Spinal cord (tissue), 10 donors: ENCODE data around the gene THBD. TPM values are rescaled to one million over a fixed set of nuclear protein-coding genes. Genes with fewer than 3 reads are reported as not detected.

Experiments
- DNase-seq, 6 donors: peaks; one replicate each; pipeline versions ENCODE4 v3.0.0 to v3.0.0-alpha.2; 2013 to 2015; ENCODE audit warnings: low spot score in 6 of 6, low read depth in 4 of 6
- H3K27ac ChIP-seq: one replicate; pipeline ENCODE4 v1.5.1; 2013; ENCODE audit warnings: low read depth, low read length, control low read depth
- H3K27me3 ChIP-seq: one replicate; pipeline ENCODE4 v1.6.1; 2013; ENCODE audit warnings: low read length; ENCODE audit not compliant: control insufficient read depth, insufficient read depth
- H3K36me3 ChIP-seq: one replicate; pipeline ENCODE4 v1.6.1; 2013; ENCODE audit warnings: low read length; ENCODE audit not compliant: control insufficient read depth, insufficient read depth
- H3K4me1 ChIP-seq: one replicate; pipeline ENCODE4 v1.6.1; 2013; ENCODE audit warnings: low read length; ENCODE audit not compliant: control insufficient read depth, insufficient read depth
- H3K4me3 ChIP-seq: one replicate; pipeline ENCODE4 v1.5.1; 2013; ENCODE audit warnings: low read depth, low read length, control low read depth
- H3K9me3 ChIP-seq: one replicate; pipeline ENCODE4 v1.6.1; 2013; ENCODE audit warnings: low read length; ENCODE audit not compliant: control insufficient read depth, insufficient read depth
- WGBS: methylation state at CpG from one replicate; pipeline ENCODE4 v1.1.5; 2013; ENCODE audit warnings: missing lambda C conversion rate; ENCODE audit not compliant: insufficient coverage; 5-methylcytosine and 5-hydroxymethylcytosine counted together
- polyA plus RNA-seq, 2 donors: library from polyadenylated mRNA; unstranded; fragments of 120-200 nt; gene quantifications; one replicate each; pipeline ENCODE4 v1.2.1, GENCODE V29; 2013; ENCODE audit not compliant: insufficient read length in 2 of 2
- total RNA-seq, 2 donors: library from RNA; depleted of rRNA in 1 of 2; stranded (reverse); fragments of 120-200 nt in 1 of 2; fragments of >200 nt in 1 of 2; gene quantifications; one replicate each; pipeline versions ENCODE4 v1.2.3 to v1.2.4, GENCODE V29; 2013 to 2014
- donor health status: healthy.

THBD gene
- total and polyA plus RNA-seq, 4 donors, result 7.2 to 14.8 (median 13.0) TPM

- Histone ChIP-seq H3K4me3 (no peak overlapping the region), H3K36me3 (no peaks in the 10 kb centered on the region), H3K27ac (no peak overlapping the region), H3K4me1 (peaks cover 3% of the 10 kb centered on the region), H3K27me3 (no peaks in the 10 kb centered on the region), H3K9me3 (no peaks in the 10 kb centered on the region)
- 81% methylated on average over 2 of the region's 3 CpGs for WGBS
- DNase-seq, result no peak
These were observed 39.8 kb downstream of the THBD start for GRCh38 chr20:23009636-23010035.

- no peak for DNase-seq
- H3K36me3 ChIP-seq, result no peaks in the 10 kb centered on the region
- no peak overlapping the region for H3K27ac ChIP-seq
- peaks cover 3% of the 10 kb centered on the region for H3K4me1 ChIP-seq
- H3K27me3 ChIP-seq, result no peaks in the 10 kb centered on the region
- H3K9me3 ChIP-seq, result no peaks in the 10 kb centered on the region
- no CpG with 5 or more reads among the region's 2 CpGs for WGBS
- H3K4me3 ChIP-seq, result no peak overlapping the region
These were observed 40.8 kb downstream of the THBD start for GRCh38 chr20:23008667-23009066.

- Histone ChIP-seq H3K27me3 (no peaks in the 10 kb centered on the region), H3K4me3 (no peak overlapping the region), H3K27ac (no peak overlapping the region), H3K4me1 (peaks cover 3% of the 10 kb centered on the region), H3K9me3 (no peaks in the 10 kb centered on the region), H3K36me3 (no peaks in the 10 kb centered on the region)
- 95% methylated on average over 7 of the region's 9 CpGs for WGBS
- no peak for DNase-seq
These were observed 41.4 kb downstream of the THBD start for GRCh38 chr20:23007886-23008655.

- 67% methylated on average over 3 of the region's 3 CpGs for WGBS
- H3K4me3 ChIP-seq, result no peak overlapping the region
- H3K27me3 ChIP-seq, result no peaks in the 10 kb centered on the region
- H3K9me3 ChIP-seq, result no peaks in the 10 kb centered on the region
- H3K36me3 ChIP-seq, result no peaks in the 10 kb centered on the region
- DNase-seq, result no peak
- no peak overlapping the region for H3K27ac ChIP-seq
- peaks cover 3% of the 10 kb centered on the region for H3K4me1 ChIP-seq
These were observed 42.0 kb downstream of the THBD start for GRCh38 chr20:23007462-23007861.

- no peaks in the 10 kb centered on the region for H3K36me3 ChIP-seq
- H3K27me3 ChIP-seq, result no peaks in the 10 kb centered on the region
- no peak for DNase-seq
- H3K9me3 ChIP-seq, result no peaks in the 10 kb centered on the region
- H3K4me1 ChIP-seq, result no peaks in the 10 kb centered on the region
- no peak overlapping the region for H3K4me3 ChIP-seq
- H3K27ac ChIP-seq, result no peak overlapping the region
These were observed 43.7 kb downstream of the THBD start for GRCh38 chr20:23005776-23006175.

GRCh38 chr20:23003881-23004460, 45.5 kb downstream of the THBD start:
- no peak overlapping the region for H3K4me3 ChIP-seq
- no peak for DNase-seq
- no peaks in the 10 kb centered on the region for H3K9me3 ChIP-seq
- no peaks in the 10 kb centered on the region for H3K27me3 ChIP-seq
- WGBS, result no CpG with 5 or more reads among the region's 2 CpGs
- H3K4me1 ChIP-seq, result no peaks in the 10 kb centered on the region
- no peak overlapping the region for H3K27ac ChIP-seq
- H3K36me3 ChIP-seq, result no peaks in the 10 kb centered on the region

- no peaks in the 10 kb centered on the region for H3K9me3 ChIP-seq
- no peaks in the 10 kb centered on the region for H3K27me3 ChIP-seq
- no peak for DNase-seq
- 100% methylated on average over 1 of the region's 1 CpG for WGBS
- H3K36me3 ChIP-seq, result no peaks in the 10 kb centered on the region
- no peak overlapping the region for H3K4me3 ChIP-seq
- H3K4me1 ChIP-seq, result no peaks in the 10 kb centered on the region
- no peak overlapping the region for H3K27ac ChIP-seq
These were observed 46.3 kb downstream of the THBD start for GRCh38 chr20:23003077-23003635.

GRCh38 chr20:23002276-23002675, 47.2 kb downstream of the THBD start:
- H3K27ac ChIP-seq, result no peak overlapping the region
- no peaks in the 10 kb centered on the region for H3K9me3 ChIP-seq
- H3K27me3 ChIP-seq, result no peaks in the 10 kb centered on the region
- H3K36me3 ChIP-seq, result no peaks in the 10 kb centered on the region
- no peak overlapping the region for H3K4me3 ChIP-seq
- DNase-seq, result no peak
- WGBS, result 88% methylated on average over 4 of the region's 6 CpGs
- no peaks in the 10 kb centered on the region for H3K4me1 ChIP-seq

GRCh38 chr20:23000232-23000947, 49.1 kb downstream of the THBD start:
- WGBS, result 96% methylated on average over 5 of the region's 6 CpGs
- Histone ChIP-seq H3K4me1 (no peaks in the 10 kb centered on the region), H3K27ac (no peak overlapping the region), H3K4me3 (no peak overlapping the region), H3K27me3 (no peaks in the 10 kb centered on the region), H3K9me3 (no peaks in the 10 kb centered on the region), H3K36me3 (no peaks in the 10 kb centered on the region)
- DNase-seq, result no peak
